Left kidney (tissue), 2 donors: ENCODE data around the gene EXOC4. TPM values are rescaled to one million over a fixed set of nuclear protein-coding genes. Genes with fewer than 3 reads are reported as not detected.
A peak's percentile ranks its signal among the peaks of the same experiment; 100 is the strongest.
"Not testable (repeated sequence)": the region's sequence is repeated elsewhere in the genome, so short reads cannot be mapped to it uniquely, and the experiment has no call there.

Experiments
- DNase-seq: peaks from one replicate; pipeline ENCODE4 v3.0.0-alpha.2; 2013
- polyA plus RNA-seq: library from polyadenylated mRNA; unstranded; fragments of 120-200 nt; gene quantifications from one replicate; pipeline ENCODE4 v1.2.1, GENCODE V29; 2013; ENCODE audit not compliant: insufficient read length

Gene EXOC4
- polyA plus RNA-seq, 1 donor, result 72.1 TPM

DNA sequence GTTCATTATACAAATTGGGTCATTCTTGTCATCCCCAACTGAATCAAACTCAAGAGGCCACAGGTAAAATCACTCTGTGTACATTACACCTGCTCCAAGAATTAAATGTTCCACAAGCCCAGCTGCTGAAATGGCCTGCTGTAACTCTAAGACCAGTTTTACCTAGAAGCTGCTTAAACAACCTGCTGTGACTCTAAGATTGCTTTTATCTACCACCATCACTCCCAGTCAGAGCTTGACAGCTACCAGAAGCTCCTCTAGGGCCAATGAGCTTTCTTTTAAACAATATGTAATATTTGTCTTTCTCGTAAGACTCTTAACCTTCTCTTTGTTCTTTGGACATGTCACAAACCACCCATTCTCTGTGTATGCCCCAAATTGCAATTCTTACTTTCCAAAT is 732.4 kb downstream of the EXOC4 start:
- DNase-seq, result no peak

GRCh38 chr7:133987582-133987981 is 734.7 kb downstream of the EXOC4 start:
- DNase-seq, result no peak

- DNase-seq, result no peak
These were observed 740.7 kb downstream of the EXOC4 start for GRCh38 chr7:133993547-133993946.

- DNase-seq, result not testable (repeated sequence)
These were observed 741.2 kb downstream of the EXOC4 start for GRCh38 chr7:133994100-133994499.

GRCh38 chr7:133997463-133997862 is 744.6 kb downstream of the EXOC4 start:
- no peak for DNase-seq

DNA sequence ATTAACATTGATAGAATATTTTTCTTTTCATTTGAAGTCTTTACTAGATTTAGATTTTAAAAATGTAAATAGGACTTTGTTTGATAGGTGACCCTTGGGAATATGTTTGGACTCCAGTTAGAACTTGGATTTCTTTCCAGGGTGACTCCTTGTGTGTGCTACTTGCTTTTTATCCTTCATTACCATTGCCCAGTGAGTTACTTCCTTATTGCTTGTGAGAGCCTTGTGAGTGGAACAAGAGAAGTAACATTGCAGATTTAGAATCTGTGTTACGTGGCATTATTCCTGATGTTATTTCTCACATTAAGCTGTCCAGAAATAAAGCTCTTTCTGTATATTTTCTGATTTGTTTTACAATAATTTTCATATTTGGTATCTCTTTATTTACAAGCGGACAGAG is 746.3 kb downstream of the EXOC4 start:
- DNase-seq, result no peak

DNA sequence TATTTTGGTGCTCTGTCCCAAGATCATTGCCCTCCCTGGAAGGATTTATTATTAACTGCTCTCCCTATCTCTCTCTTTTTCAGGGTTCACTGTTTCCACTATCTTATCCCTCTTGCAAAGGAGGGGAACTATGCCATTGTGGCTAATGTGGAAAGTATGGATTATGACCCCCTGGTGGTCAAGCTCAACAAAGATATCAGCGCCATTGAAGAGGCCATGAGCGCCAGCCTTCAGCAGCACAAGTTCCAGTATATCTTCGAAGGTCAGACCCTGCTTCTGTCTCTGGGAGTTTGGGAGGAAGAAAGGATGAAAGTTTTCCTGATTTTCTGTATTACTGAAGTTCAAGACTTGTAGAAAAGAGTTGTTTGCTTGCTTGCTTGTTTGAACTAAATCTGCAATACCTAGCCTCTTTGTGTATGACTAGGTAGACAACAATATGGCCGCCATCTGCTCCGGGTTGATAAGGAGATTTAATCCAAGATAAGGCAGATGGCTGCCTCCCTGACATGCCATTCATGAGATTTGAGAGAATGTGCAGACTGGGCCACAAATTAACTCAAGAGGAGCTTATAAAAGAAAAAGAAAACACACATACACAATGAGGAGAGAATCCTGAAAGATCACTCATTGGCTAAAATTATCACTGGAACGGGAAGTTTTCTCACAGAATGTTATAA is 752.1 kb downstream of the EXOC4 start:
- no peak for DNase-seq

GRCh38 chr7:134009314-134010110 is 756.6 kb downstream of the EXOC4 start:
- no peak for DNase-seq

GRCh38 chr7:134013249-134013648 is 760.4 kb downstream of the EXOC4 start:
- DNase-seq, result no peak

DNA sequence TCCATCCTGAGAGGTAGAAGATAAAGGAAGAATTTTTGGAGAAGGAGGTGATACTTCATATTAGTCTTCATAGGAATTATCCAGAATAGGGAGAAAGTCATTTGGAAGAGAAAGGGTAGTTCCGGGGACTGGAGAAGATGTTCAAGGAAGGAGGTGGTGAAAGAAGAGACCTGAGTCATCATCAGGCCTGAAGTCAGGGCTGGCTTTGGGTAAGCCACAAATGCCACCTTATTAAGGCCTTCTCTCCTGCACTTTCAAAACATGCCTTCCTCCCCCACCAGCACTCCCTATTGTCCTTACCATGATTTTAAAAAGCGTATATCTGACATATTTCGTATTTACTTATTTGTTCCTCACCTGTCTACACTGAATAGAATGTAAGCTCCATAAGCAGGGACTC is 762.1 kb downstream of the EXOC4 start:
- DNase-seq, result no peak

GRCh38 chr7:134016223-134016941 is 763.5 kb downstream of the EXOC4 start:
- peak; percentile 49 for DNase-seq

GRCh38 chr7:134016942-134017303 is 764.0 kb downstream of the EXOC4 start:
- DNase-seq, result no peak

GRCh38 chr7:134018306-134018705 is 765.4 kb downstream of the EXOC4 start:
- no peak for DNase-seq

GRCh38 chr7:134019251-134019650 is 766.4 kb downstream of the EXOC4 start:
- no peak for DNase-seq

- no peak for DNase-seq
These were observed 769.0 kb downstream of the EXOC4 start for GRCh38 chr7:134021836-134022235.

- DNase-seq, result no peak
These were observed 769.5 kb downstream of the EXOC4 start for GRCh38 chr7:134022286-134022911.

GRCh38 chr7:134024739-134025138 is 771.9 kb downstream of the EXOC4 start:
- DNase-seq, result no peak

- no peak for DNase-seq
These were observed 776.0 kb downstream of the EXOC4 start for GRCh38 chr7:134028853-134029252.

GRCh38 chr7:134029743-134030142 is 776.9 kb downstream of the EXOC4 start:
- no peak for DNase-seq

- DNase-seq, result no peak
These were observed 777.6 kb downstream of the EXOC4 start for GRCh38 chr7:134030460-134030865.

- DNase-seq, result no peak
These were observed 779.1 kb downstream of the EXOC4 start for GRCh38 chr7:134031835-134032617.

DNA sequence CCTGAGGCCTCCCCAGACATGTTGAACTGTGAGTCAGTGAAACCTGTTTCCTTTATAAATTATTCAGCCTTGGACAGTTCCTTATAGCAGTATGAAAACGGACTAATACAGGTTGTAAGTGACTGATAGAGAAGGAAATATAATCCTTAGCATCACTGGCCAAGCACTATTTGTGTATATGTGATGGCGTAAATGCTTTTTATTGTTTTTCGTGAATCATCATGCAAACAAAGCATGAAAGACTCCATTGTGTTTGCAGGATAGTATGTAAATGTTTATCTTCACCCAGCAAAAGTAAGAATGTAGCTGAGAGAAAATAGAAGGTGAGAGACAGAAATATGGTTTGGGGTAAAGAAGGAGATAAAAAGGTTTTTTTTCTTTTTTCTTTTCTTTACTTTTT is 781.8 kb downstream of the EXOC4 start:
- DNase-seq, result no peak
